Ovary (tissue), 3 donors: ENCODE data around the gene CTDSP2.

ENCODE experiments used
- EP300 ChIP-seq: sonication (generic); formaldehyde crosslinking; IDR thresholded peaks from one replicate; pipeline ENCODE4 v1.6.1; 2017; ENCODE audit warnings: antibody characterized with exemption
- POLR2A ChIP-seq: fragments of 450-650 bp; IDR thresholded peaks from one replicate; pipeline ENCODE4 v1.6.1; 2017; ENCODE audit warnings: antibody characterized with exemption, mild to moderate bottlenecking, moderate library complexity
- TF ChIP-seq, protein P1 (sequence below), 3 donors: fragments of 450-650 bp in 2 of 3; fragments of 200-600 bp in 1 of 3; IDR thresholded peaks; one replicate each; pipeline versions ENCODE4 v1.5.1 to v1.8.0; 2016 to 2022; ENCODE audit warnings: antibody characterized with exemption in 3 of 3, mild to moderate bottlenecking in 1 of 3
- donor health status: DM: no; HTN: no; CAD: no.

- TF ChIP-seq, protein P1, sequence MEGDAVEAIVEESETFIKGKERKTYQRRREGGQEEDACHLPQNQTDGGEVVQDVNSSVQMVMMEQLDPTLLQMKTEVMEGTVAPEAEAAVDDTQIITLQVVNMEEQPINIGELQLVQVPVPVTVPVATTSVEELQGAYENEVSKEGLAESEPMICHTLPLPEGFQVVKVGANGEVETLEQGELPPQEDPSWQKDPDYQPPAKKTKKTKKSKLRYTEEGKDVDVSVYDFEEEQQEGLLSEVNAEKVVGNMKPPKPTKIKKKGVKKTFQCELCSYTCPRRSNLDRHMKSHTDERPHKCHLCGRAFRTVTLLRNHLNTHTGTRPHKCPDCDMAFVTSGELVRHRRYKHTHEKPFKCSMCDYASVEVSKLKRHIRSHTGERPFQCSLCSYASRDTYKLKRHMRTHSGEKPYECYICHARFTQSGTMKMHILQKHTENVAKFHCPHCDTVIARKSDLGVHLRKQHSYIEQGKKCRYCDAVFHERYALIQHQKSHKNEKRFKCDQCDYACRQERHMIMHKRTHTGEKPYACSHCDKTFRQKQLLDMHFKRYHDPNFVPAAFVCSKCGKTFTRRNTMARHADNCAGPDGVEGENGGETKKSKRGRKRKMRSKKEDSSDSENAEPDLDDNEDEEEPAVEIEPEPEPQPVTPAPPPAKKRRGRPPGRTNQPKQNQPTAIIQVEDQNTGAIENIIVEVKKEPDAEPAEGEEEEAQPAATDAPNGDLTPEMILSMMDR (IDR thresholded peaks at IDR 0.05), result no peak
- TF ChIP-seq POLR2A, result no peak
- no peak for TF ChIP-seq EP300
Observed at GRCh38 chr12:57811028-57811755, 35.3 kb downstream of the CTDSP2 start.
